H1 (cell line): ENCODE data around the gene CRABP2. TPM values are rescaled to one million over a fixed set of nuclear protein-coding genes. Genes with fewer than 3 reads are reported as not detected.

Experiments
- CTCF ChIA-PET: fragments of 300-600 bp; sonication (Branson Sonifier 250); formaldehyde crosslinking; loops from one replicate; lab custom pipeline; 2021; ENCODE audit not compliant: partially characterized antibody; lab: Charles Lee
- POLR2A ChIA-PET: fragments of 300-600 bp; sonication (Branson Sonifier 250); formaldehyde crosslinking; loops from one replicate; lab custom pipeline; 2021; ENCODE audit warnings: inconsistent platforms; ENCODE audit not compliant: partially characterized antibody; lab: Charles Lee
- DNase-seq, 2 experiments: peaks; one replicate each; pipeline versions ENCODE4 v3.0.0 to v3.0.0-alpha.2; 2010 to 2022; ENCODE audit warnings: low spot score in 2 of 2, low read depth in 1 of 2, mixed read lengths in 1 of 2
- FAIRE-seq: peaks from 2 replicates; lab custom pipeline; 2011; peaks lifted over from hg19 to GRCh38; lab: Jason Lieb, UNC
- H2AFZ ChIP-seq: 2 replicates; pipeline ENCODE4 v1.8.1; 2012; ENCODE audit warnings: low read length, inconsistent platforms
- H2AK5ac ChIP-seq: 2 replicates; pipeline ENCODE4 v1.6.1; 2013; ENCODE audit warnings: low read depth, low read length
- H2BK120ac ChIP-seq: replicated peaks from 2 replicates; pipeline ENCODE3; 2013; ENCODE audit warnings: low read depth, low read length, inconsistent platforms
- H2BK12ac ChIP-seq: 2 replicates; pipeline ENCODE4 v1.6.1; 2013; ENCODE audit warnings: low read depth, low read length
- H2BK15ac ChIP-seq: 2 replicates; pipeline ENCODE4 v1.6.1; 2013; ENCODE audit warnings: low read length
- H2BK20ac ChIP-seq: 2 replicates; pipeline ENCODE4 v1.6.1; 2013; ENCODE audit warnings: low read length
- H2BK5ac ChIP-seq: 2 replicates; pipeline ENCODE4 v1.6.1; 2013; ENCODE audit warnings: low read depth, low read length
- H3K14ac ChIP-seq: 2 replicates; pipeline ENCODE4 v1.6.1; 2013; ENCODE audit warnings: inconsistent platforms; ENCODE audit not compliant: insufficient read length
- H3K18ac ChIP-seq: 2 replicates; pipeline ENCODE4 v1.6.1; 2013; ENCODE audit warnings: low read length; ENCODE audit errors: extremely low read depth
- H3K23ac ChIP-seq: 2 replicates; pipeline ENCODE4 v1.6.1; 2013; ENCODE audit warnings: inconsistent platforms; ENCODE audit not compliant: insufficient read length
- H3K23me2 ChIP-seq: 2 replicates; pipeline ENCODE4 v1.6.1; 2013; ENCODE audit warnings: low read depth, low read length
- H3K27ac ChIP-seq: 2 replicates; pipeline ENCODE4 v1.6.1; 2011; ENCODE audit warnings: low read depth, low read length, inconsistent platforms
- H3K27me3 ChIP-seq, 4 experiments: replicated peaks in 1 of 4; 1 replicate in 1 of 4; 2 replicates in 3 of 4; pipeline versions ENCODE4 v1.6.1 to v1.8.1; 2011 to 2013; ENCODE audit warnings: low read length in 3 of 4, mild to moderate bottlenecking in 3 of 4, inconsistent platforms in 2 of 4, mixed read lengths in 2 of 4, moderate library complexity in 1 of 4; ENCODE audit not compliant: control insufficient read depth in 3 of 4, insufficient read depth in 3 of 4; ENCODE audit errors: extremely low read depth in 1 of 4
- H3K36me3 ChIP-seq, 4 experiments: 2 replicates each; pipeline versions ENCODE4 v1.6.1 to v1.8.1; 2011 to 2013; ENCODE audit warnings: mild to moderate bottlenecking in 4 of 4, low read length in 3 of 4, moderate library complexity in 2 of 4, control low read depth in 1 of 4, inconsistent platforms in 1 of 4; ENCODE audit not compliant: insufficient read depth in 4 of 4, control insufficient read depth in 2 of 4
- H3K4ac ChIP-seq: replicated peaks from 2 replicates; pipeline ENCODE3; 2013; ENCODE audit warnings: low read length, low read depth, mixed read lengths, inconsistent platforms; ENCODE audit not compliant: insufficient read length
- H3K4me1 ChIP-seq, 4 experiments: replicated peaks in 1 of 4; 1 replicate in 1 of 4; 2 replicates in 3 of 4; pipeline versions ENCODE4 v1.6.1 to v1.8.1; 2011 to 2013; ENCODE audit warnings: low read length in 3 of 4, inconsistent platforms in 2 of 4, mixed read lengths in 1 of 4; ENCODE audit not compliant: insufficient read depth in 4 of 4, control insufficient read depth in 3 of 4
- H3K4me2 ChIP-seq, 2 experiments: 2 replicates each; pipeline versions ENCODE4 v1.6.1 to v1.8.1; 2011 to 2013; ENCODE audit warnings: low read depth in 2 of 2, low read length in 2 of 2, control low read depth in 1 of 2, inconsistent platforms in 1 of 2, mild to moderate bottlenecking in 1 of 2; ENCODE audit not compliant: insufficient read depth in 1 of 2
- H3K4me3 ChIP-seq, 4 experiments: fragments of 200-600, 300-600 bp in 1 of 4; sonication (generic), shearing (Covaris generic), sonication (Bioruptor Twin) in 1 of 4; 2 replicates each; pipeline versions ENCODE4 v1.5.1 to v1.8.1; 2011 to 2016; ENCODE audit warnings: low read length in 4 of 4, low read depth in 3 of 4, control low read depth in 2 of 4, inconsistent platforms in 2 of 4, mild to moderate bottlenecking in 2 of 4, mixed read lengths in 1 of 4, moderate library complexity in 1 of 4; ENCODE audit not compliant: insufficient read depth in 2 of 4; ENCODE audit errors: extremely low read depth in 1 of 4
- H3K56ac ChIP-seq: replicated peaks from 2 replicates; pipeline ENCODE3; 2013; ENCODE audit warnings: low read depth, mild to moderate bottlenecking, mixed read lengths, low read length, inconsistent platforms; ENCODE audit not compliant: insufficient read length
- H3K79me1 ChIP-seq: 2 replicates; pipeline ENCODE4 v1.6.1; 2013; ENCODE audit warnings: low read depth, low read length, control low read depth
- H3K79me2 ChIP-seq, 2 experiments: 2 replicates each; pipeline versions ENCODE4 v1.6.1 to v1.8.1; 2012 to 2013; ENCODE audit warnings: low read length in 2 of 2, mild to moderate bottlenecking in 2 of 2, inconsistent platforms in 1 of 2; ENCODE audit not compliant: insufficient read depth in 2 of 2, control insufficient read depth in 1 of 2
- H3K9ac ChIP-seq, 4 experiments: replicated peaks in 1 of 4; 1 replicate in 1 of 4; 2 replicates in 3 of 4; pipeline versions ENCODE4 v1.6.1 to v1.8.1; 2011 to 2013; ENCODE audit warnings: low read depth in 3 of 4, low read length in 3 of 4, control low read depth in 2 of 4, mild to moderate bottlenecking in 2 of 4, moderate library complexity in 2 of 4, inconsistent platforms in 1 of 4; ENCODE audit errors: extremely low read depth in 1 of 4
- H3K9me3 ChIP-seq, 2 experiments: 2 replicates each; pipeline versions ENCODE4 v1.6.1 to v1.8.1; 2012 to 2013; ENCODE audit warnings: mild to moderate bottlenecking in 2 of 2, moderate library complexity in 2 of 2, control low read depth in 1 of 2, inconsistent platforms in 1 of 2, low read depth in 1 of 2, low read length in 1 of 2, mixed read lengths in 1 of 2; ENCODE audit not compliant: insufficient read depth in 2 of 2
- H4K20me1 ChIP-seq, 2 experiments: replicated peaks in 1 of 2; 2 replicates each; pipeline versions ENCODE3 to v1.8.1; 2011 to 2013; ENCODE audit warnings: inconsistent platforms in 2 of 2, low read length in 2 of 2, mild to moderate bottlenecking in 1 of 2; ENCODE audit not compliant: insufficient read depth in 2 of 2, control insufficient read depth in 1 of 2
- H4K5ac ChIP-seq: 2 replicates; pipeline ENCODE4 v1.6.1; 2013; ENCODE audit warnings: low read length, low read depth, mixed read lengths, inconsistent platforms; ENCODE audit not compliant: insufficient read length
- H4K8ac ChIP-seq: 2 replicates; pipeline ENCODE4 v1.8.0; 2013; ENCODE audit warnings: mild to moderate bottlenecking, moderate library complexity, low read length, inconsistent platforms; ENCODE audit not compliant: insufficient read depth; ENCODE audit errors: extremely low read depth
- H4K91ac ChIP-seq: replicated peaks from 2 replicates; pipeline ENCODE3; 2013; ENCODE audit warnings: low read length, mixed read lengths, inconsistent platforms; ENCODE audit not compliant: insufficient read length
- NANOG ChIP-seq: IDR thresholded peaks from 2 replicates; pipeline ENCODE4 v1.6.1; 2011; ENCODE audit warnings: low read length, low read depth, mild to moderate bottlenecking, inconsistent platforms; ENCODE audit not compliant: insufficient read depth, poor library complexity, severe bottlenecking
- SIX5 ChIP-seq: IDR thresholded peaks from 2 replicates; pipeline ENCODE4 v1.6.1; 2011; ENCODE audit warnings: mild to moderate bottlenecking, low read depth, low read length
- TCF12 ChIP-seq: IDR thresholded peaks from 2 replicates; pipeline ENCODE4 v1.6.1; 2011; ENCODE audit warnings: low read depth, mild to moderate bottlenecking, low read length
- WGBS, 2 experiments: shearing (Covaris generic) in 1 of 2; methylation state at CpG; one replicate each; pipeline versions ENCODE4 v1.1.6 to v1.1.7; 2013 to 2015; ENCODE audit warnings: low lambda C conversion rate in 2 of 2, mixed read lengths in 2 of 2, inconsistent platforms in 1 of 2, low coverage in 1 of 2, missing lambda C conversion rate in 1 of 2; ENCODE audit not compliant: insufficient replicate concordance in 2 of 2, insufficient coverage in 1 of 2, insufficient read length in 1 of 2; ENCODE audit errors: extremely low coverage in 1 of 2, missing lambda C conversion rate in 1 of 2; 5-methylcytosine and 5-hydroxymethylcytosine counted together
- polyA plus RNA-seq, 7 experiments: library from polyadenylated mRNA; depleted of rRNA in 3 of 7; stranded (reverse) in 5 of 7; unstranded in 2 of 7; fragments of >200 nt in 5 of 7; fragments of 200-250 nt in 2 of 7; gene quantifications; 1 replicate in 5 of 7; 2 replicates in 1 of 7; 4 replicates in 1 of 7; pipeline versions ENCODE4 v1.2.1 to v1.2.3, GENCODE V29; 2011 to 2013; ENCODE audit warnings: missing spikeins in 2 of 7, mixed read lengths in 2 of 7
- total RNA-seq: library from RNA; stranded (reverse); fragmentation: NEBNext Ultra II Directional; extraction: Animal tissue kit (Norgen Biotek cat#: 25700); gene quantifications from 2 replicates; pipeline ENCODE4 v1.2.1, GENCODE V29; 2021

Gene CRABP2
- total and polyA plus RNA-seq, 2 of the 8 experiments (the other 6 are each of a cell fraction or from before 2014, with no cell fraction given), result 69.2 to 119 TPM

GRCh38 chr1:156669794-156670193 lies 35.6 kb downstream of the CRABP2 start:
- Histone ChIP-seq H3K56ac (no peak overlapping the region), H3K9me3 (no peaks in the 10 kb centered on the region), H2BK15ac (peak overlapping the region; percentile 46; the same call in 1 of the 2 replicates), H3K23me2 (peaks cover 5% of the 10 kb centered on the region), H2BK20ac (no peak overlapping the region), H2AFZ (no peak overlapping the region), H4K20me1 (peaks cover 1 to 4% of the 10 kb centered on the region in 2 experiments), H3K79me2 (peaks cover 0 to 20% of the 10 kb centered on the region in 2 experiments; a peak in 2 of 4 replicates), H2BK120ac (no peak overlapping the region), H4K91ac (no peak overlapping the region), H3K4me2 (peak overlapping the region in 1 of 2 experiments; percentile 53; a peak in 2 of 4 replicates), H3K23ac (no peak overlapping the region), H3K27me3 (no peaks in the 10 kb centered on the region), H2BK12ac (peak overlapping the region; percentile 88; the same call in 1 of the 2 replicates), H4K5ac (no peak overlapping the region), H3K4ac (no peak overlapping the region), H3K4me3 (peak overlapping the region in 1 of 4 experiments; percentile 8; a peak in 1 of 8 replicates), H3K79me1 (peaks cover 7% of the 10 kb centered on the region; the same call in 1 of the 2 replicates), H3K9ac (no peak overlapping the region; a peak in 1 of 7 replicates), H4K8ac (no peak overlapping the region), H3K14ac (no peak overlapping the region), H3K4me1 (peaks cover 4 to 64% (median 54%) of the 10 kb centered on the region in 4 experiments), H3K18ac (peak overlapping the region; percentile 33), H2BK5ac (peak overlapping the region; percentile 92; the same call in 1 of the 2 replicates), H3K27ac (no peak overlapping the region), H3K36me3 (peaks cover 4 to 28% (median 12%) of the 10 kb centered on the region in 4 experiments; a peak in 7 of 8 replicates), H2AK5ac (peak overlapping the region; percentile 75)
- ChIA-PET POLR2A (interaction anchor here (0.6 to 13.8 kb wide), 6 partner anchors 6 to 44 kb away, joined by 3 to 419 read pairs (median 4); partner anchors contain the start of gene CRABP2), CTCF (interaction anchor here (1.2 to 66.0 kb wide), 6 partner anchors 9 to 44 kb away, joined by 3 to 4284 read pairs (median 7); partner anchors contain the start of genes CRABP2, ISG20L2, METTL25B and NES)
- FAIRE-seq (no peak), DNase-seq (no peak)
- WGBS, 2 experiments, result 57% methylated on average over 4 of the region's 5 CpGs; no CpG with 5 or more reads in 1 of the 2 experiments
- no peak for TF ChIP-seq TCF12
- TF ChIP-seq NANOG, result no peak
- TF ChIP-seq SIX5, result no peak
